ENCODE measurements around the gene MACROH2A2. TPM values are rescaled to one million over a fixed set of nuclear protein-coding genes. Genes with fewer than 3 reads are reported as not detected.

MACROH2A2 gene
- total RNA-seq, 1 donor from 2014 or later = 25.5 TPM

DNA sequence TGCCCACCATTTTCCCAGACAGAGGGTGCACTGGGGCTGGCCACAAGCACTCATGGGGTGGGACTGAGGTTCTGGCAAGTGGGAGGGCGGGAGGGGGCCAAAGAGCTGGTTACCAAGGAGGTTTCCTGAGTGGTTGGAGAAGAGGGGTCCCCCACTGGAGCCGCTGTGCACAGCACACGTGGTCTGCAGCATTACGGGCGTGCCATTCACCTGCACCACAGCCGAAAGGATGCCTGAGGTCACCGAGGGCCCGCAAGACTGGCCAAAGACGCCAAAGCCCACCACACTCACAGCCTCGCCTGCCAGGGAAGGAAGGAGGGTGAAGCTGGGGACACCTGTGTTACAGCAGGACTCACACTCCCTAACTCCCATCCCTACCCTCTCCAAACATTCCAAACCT is 89.9 kb downstream of the MACROH2A2 start:
- peaks cover 4% of the 10 kb centered on the region for H3K4me1 Mint-ChIP-seq (ENCODE audit: low read depth, unreplicated experiment)
- Histone ChIP-seq H4K20me1 (ENCODE audit: insufficient read depth, low read length) (peaks cover 41% of the 10 kb centered on the region), H3K27ac (ENCODE audit: low read depth, low read length) (no peak overlapping the region), H3K4me3 (ENCODE audit: insufficient read depth, low read depth, low read length) (no peak overlapping the region), H3K9me3 (ENCODE audit: insufficient read depth, low read depth, low read length) (no peaks in the 10 kb centered on the region), H2AFZ (ENCODE audit: low read depth, low read length) (no peak overlapping the region), H3K36me3 (ENCODE audit: insufficient read depth, low read length) (peaks cover 3% of the 10 kb centered on the region), H3K27me3 (ENCODE audit: insufficient read depth, low read length) (no peaks in the 10 kb centered on the region), H3K4me1 (ENCODE audit: insufficient read depth, low read length) (peaks cover 18% of the 10 kb centered on the region), H3K4me2 (ENCODE audit: low read length) (no peak overlapping the region), H3K79me2 (ENCODE audit: insufficient read depth, low read length) (peaks cover 21% of the 10 kb centered on the region), H3K9ac (ENCODE audit: low read length) (no peak overlapping the region)
- no peaks in the 10 kb centered on the region for H3K27me3 Mint-ChIP-seq (ENCODE audit: low read depth, unreplicated experiment)
- H3K27ac Mint-ChIP-seq (ENCODE audit: unreplicated experiment) = peak overlapping the region; percentile 7
- DNase-seq (ENCODE audit: low read depth) (no peak), FAIRE-seq (no peak)
- TF ChIP-seq, protein P1, sequence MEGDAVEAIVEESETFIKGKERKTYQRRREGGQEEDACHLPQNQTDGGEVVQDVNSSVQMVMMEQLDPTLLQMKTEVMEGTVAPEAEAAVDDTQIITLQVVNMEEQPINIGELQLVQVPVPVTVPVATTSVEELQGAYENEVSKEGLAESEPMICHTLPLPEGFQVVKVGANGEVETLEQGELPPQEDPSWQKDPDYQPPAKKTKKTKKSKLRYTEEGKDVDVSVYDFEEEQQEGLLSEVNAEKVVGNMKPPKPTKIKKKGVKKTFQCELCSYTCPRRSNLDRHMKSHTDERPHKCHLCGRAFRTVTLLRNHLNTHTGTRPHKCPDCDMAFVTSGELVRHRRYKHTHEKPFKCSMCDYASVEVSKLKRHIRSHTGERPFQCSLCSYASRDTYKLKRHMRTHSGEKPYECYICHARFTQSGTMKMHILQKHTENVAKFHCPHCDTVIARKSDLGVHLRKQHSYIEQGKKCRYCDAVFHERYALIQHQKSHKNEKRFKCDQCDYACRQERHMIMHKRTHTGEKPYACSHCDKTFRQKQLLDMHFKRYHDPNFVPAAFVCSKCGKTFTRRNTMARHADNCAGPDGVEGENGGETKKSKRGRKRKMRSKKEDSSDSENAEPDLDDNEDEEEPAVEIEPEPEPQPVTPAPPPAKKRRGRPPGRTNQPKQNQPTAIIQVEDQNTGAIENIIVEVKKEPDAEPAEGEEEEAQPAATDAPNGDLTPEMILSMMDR (IDR thresholded peaks at IDR 0.05; ENCODE audit: insufficient read depth, low read depth, low read length) = no peak
- TF ChIP-seq EZH2 (IDR thresholded peaks at IDR 0.05; ENCODE audit: insufficient read depth, low read length) = no peak
- H3K9me3 Mint-ChIP-seq (ENCODE audit: unreplicated experiment) = no peaks in the 10 kb centered on the region
- H3K4me3 Mint-ChIP-seq (ENCODE audit: unreplicated experiment) = no peak overlapping the region
- peaks cover 8% of the 10 kb centered on the region for H3K36me3 Mint-ChIP-seq (ENCODE audit: low read depth, unreplicated experiment)

DNA sequence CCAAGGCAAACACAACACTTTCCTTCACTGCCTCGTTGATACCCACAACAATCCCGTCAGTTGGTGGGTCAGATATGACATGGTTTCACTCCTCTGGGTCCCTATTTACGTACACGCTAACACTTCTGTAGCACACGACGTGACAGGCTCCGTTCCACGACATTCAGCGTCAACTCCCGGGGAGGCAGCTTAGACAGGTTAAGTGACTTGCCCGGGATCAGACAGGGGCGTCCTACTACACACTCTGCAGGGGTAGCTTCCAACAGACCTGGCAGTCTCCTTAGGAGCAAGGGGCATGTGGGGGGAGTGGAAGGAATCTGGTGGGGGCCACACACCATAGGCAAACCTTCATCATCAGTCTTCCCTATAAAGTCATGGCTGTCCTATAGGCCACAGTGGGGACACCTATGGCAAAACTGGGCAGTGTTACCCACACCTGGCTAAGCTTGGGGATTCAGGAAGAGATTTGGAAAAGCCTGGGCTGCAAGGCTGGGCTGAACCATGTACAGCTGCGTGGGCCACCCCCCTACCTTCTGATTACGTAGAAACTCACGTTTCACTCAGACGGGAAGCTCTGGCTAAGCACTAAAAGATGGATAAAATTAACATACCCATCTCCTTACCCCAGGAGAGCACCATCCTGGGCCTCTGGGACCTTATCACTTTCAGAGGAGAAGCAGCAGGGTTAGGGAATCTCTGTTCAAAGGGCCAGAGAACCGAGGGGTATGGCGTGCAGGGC is 91.9 kb downstream of the MACROH2A2 start:
- H3K36me3 Mint-ChIP-seq (ENCODE audit: low read depth, unreplicated experiment) = peaks cover 6% of the 10 kb centered on the region
- peak overlapping the region; percentile 78 for H3K27ac Mint-ChIP-seq (ENCODE audit: unreplicated experiment)
- Histone ChIP-seq H3K36me3 (ENCODE audit: insufficient read depth, low read length) (peaks cover 3% of the 10 kb centered on the region), H3K9ac (ENCODE audit: low read length) (no peak overlapping the region), H4K20me1 (ENCODE audit: insufficient read depth, low read length) (peaks cover 56% of the 10 kb centered on the region), H3K27me3 (ENCODE audit: insufficient read depth, low read length) (no peaks in the 10 kb centered on the region), H3K4me2 (ENCODE audit: low read length) (peak overlapping the region; percentile 85), H2AFZ (ENCODE audit: low read depth, low read length) (no peak overlapping the region), H3K79me2 (ENCODE audit: insufficient read depth, low read length) (peaks cover 37% of the 10 kb centered on the region), H3K4me3 (ENCODE audit: insufficient read depth, low read depth, low read length) (no peak overlapping the region), H3K4me1 (ENCODE audit: insufficient read depth, low read length) (peaks cover 18% of the 10 kb centered on the region), H3K9me3 (ENCODE audit: insufficient read depth, low read depth, low read length) (no peaks in the 10 kb centered on the region), H3K27ac (ENCODE audit: low read depth, low read length) (no peak overlapping the region)
- FAIRE-seq (no peak), DNase-seq (ENCODE audit: low read depth) (no peak)
- TF ChIP-seq, protein P1 (IDR thresholded peaks at IDR 0.05; ENCODE audit: insufficient read depth, low read depth, low read length) = no peak
- no peak for TF ChIP-seq EZH2 (IDR thresholded peaks at IDR 0.05; ENCODE audit: insufficient read depth, low read length)
- H3K4me1 Mint-ChIP-seq (ENCODE audit: low read depth, unreplicated experiment) = peaks cover 5% of the 10 kb centered on the region
- no peaks in the 10 kb centered on the region for H3K9me3 Mint-ChIP-seq (ENCODE audit: unreplicated experiment)
- peak overlapping the region; percentile 76 for H3K4me3 Mint-ChIP-seq (ENCODE audit: unreplicated experiment)
- H3K27me3 Mint-ChIP-seq (ENCODE audit: low read depth, unreplicated experiment) = no peaks in the 10 kb centered on the region

DNA sequence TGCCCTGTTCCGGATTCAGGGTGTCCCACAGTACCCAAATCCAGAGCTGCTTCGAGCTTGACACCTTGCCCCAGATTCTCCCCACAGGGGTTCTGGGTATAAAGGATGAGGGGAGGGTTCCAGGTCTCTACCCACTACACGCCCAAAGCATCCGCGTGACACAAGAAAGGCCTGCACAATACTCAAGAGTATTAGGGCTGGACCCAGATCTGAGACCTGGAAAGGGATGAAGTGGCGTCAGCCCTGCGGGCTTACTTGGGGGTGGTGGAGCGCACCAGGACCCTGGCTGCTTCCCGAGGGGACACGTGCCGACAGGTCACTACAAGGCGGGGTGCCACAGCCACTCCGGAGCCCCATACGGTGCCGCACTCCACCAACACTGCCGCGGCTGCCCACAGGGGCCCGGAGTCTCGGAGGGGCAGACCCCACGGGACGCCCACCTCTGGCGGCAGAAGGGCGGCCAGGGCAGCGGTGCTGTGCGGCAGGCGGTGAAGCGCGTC is 92.6 kb downstream of the MACROH2A2 start:
- peaks cover 8% of the 10 kb centered on the region for H3K36me3 Mint-ChIP-seq (ENCODE audit: low read depth, unreplicated experiment)
- peaks cover 18% of the 10 kb centered on the region for H3K4me1 ChIP-seq (ENCODE audit: insufficient read depth, low read length)
- peak overlapping the region; percentile 65 for H3K4me3 ChIP-seq (ENCODE audit: insufficient read depth, low read depth, low read length)
- no peak for FAIRE-seq
- no peaks in the 10 kb centered on the region for H3K9me3 ChIP-seq (ENCODE audit: insufficient read depth, low read depth, low read length)
- H2AFZ ChIP-seq (ENCODE audit: low read depth, low read length) = peak overlapping the region; percentile 83
- H4K20me1 ChIP-seq (ENCODE audit: insufficient read depth, low read length) = peaks cover 61% of the 10 kb centered on the region
- no peak for TF ChIP-seq EZH2 (IDR thresholded peaks at IDR 0.05; ENCODE audit: insufficient read depth, low read length)
- TF ChIP-seq, protein P1 (IDR thresholded peaks at IDR 0.05; ENCODE audit: insufficient read depth, low read depth, low read length) = no peak
- peak overlapping the region; percentile 76 for H3K4me3 Mint-ChIP-seq (ENCODE audit: unreplicated experiment)
- H3K9ac ChIP-seq (ENCODE audit: low read length) = peak overlapping the region; percentile 83
- peaks cover 43% of the 10 kb centered on the region for H3K79me2 ChIP-seq (ENCODE audit: insufficient read depth, low read length)
- H3K27me3 Mint-ChIP-seq (ENCODE audit: low read depth, unreplicated experiment) = no peaks in the 10 kb centered on the region
- peaks cover 4% of the 10 kb centered on the region for H3K36me3 ChIP-seq (ENCODE audit: insufficient read depth, low read length)
- no peak overlapping the region for H3K27ac ChIP-seq (ENCODE audit: low read depth, low read length)
- H3K27me3 ChIP-seq (ENCODE audit: insufficient read depth, low read length) = no peaks in the 10 kb centered on the region
- H3K27ac Mint-ChIP-seq (ENCODE audit: unreplicated experiment) = peak overlapping the region; percentile 78
- no peaks in the 10 kb centered on the region for H3K9me3 Mint-ChIP-seq (ENCODE audit: unreplicated experiment)
- H3K4me2 ChIP-seq (ENCODE audit: low read length) = peak overlapping the region; percentile 85
- DNase-seq (ENCODE audit: low read depth) = no peak
- peaks cover 5% of the 10 kb centered on the region for H3K4me1 Mint-ChIP-seq (ENCODE audit: low read depth, unreplicated experiment)

Measured in astrocyte (in vitro differentiated cells and primary cell).